Smooth muscle cell (in vitro differentiated cells): Measurements from ENCODE around the gene CD302. TPM values are rescaled to one million over a fixed set of nuclear protein-coding genes. Genes with fewer than 3 reads are reported as not detected.

Experiments used
- DNase-seq: peaks from one replicate; lab custom pipeline; 2025; ENCODE audit not compliant: unreplicated experiment; lab: John Stamatoyannopoulos, UW
- H2AFZ ChIP-seq: fragments of 200-600 bp; sonication (generic); 2 replicates; pipeline ENCODE4 v1.6.0; 2016; ENCODE audit warnings: antibody characterized with exemption, low read depth, mild to moderate bottlenecking
- H3F3A ChIP-seq: fragments of 200-600 bp; sonication (generic); 2 replicates; pipeline ENCODE4 v1.6.0; 2017; ENCODE audit warnings: antibody characterized with exemption, low read depth
- H3K27ac ChIP-seq: fragments of 200-600 bp; sonication (generic); 2 replicates; pipeline ENCODE4 v1.5.1; 2016; ENCODE audit warnings: low read depth, mild to moderate bottlenecking
- H3K27me3 ChIP-seq: fragments of 200-600 bp; sonication (generic); 2 replicates; pipeline ENCODE4 v1.6.1; 2016; ENCODE audit warnings: low read depth, mild to moderate bottlenecking
- H3K36me3 ChIP-seq: fragments of 200-600 bp; sonication (generic); 2 replicates; pipeline ENCODE4 v1.5.1; 2016; ENCODE audit warnings: low read depth
- H3K4me1 ChIP-seq: fragments of 200-600 bp; sonication (generic); 2 replicates; pipeline ENCODE4 v1.5.1; 2016; ENCODE audit warnings: low read depth
- H3K4me2 ChIP-seq: fragments of 200-600 bp; sonication (generic); 2 replicates; pipeline ENCODE4 v1.6.0; 2016; ENCODE audit warnings: mild to moderate bottlenecking
- H3K4me3 ChIP-seq: fragments of 200-600 bp; sonication (generic); 2 replicates; pipeline ENCODE4 v1.5.1; 2016; ENCODE audit warnings: mild to moderate bottlenecking
- H3K79me2 ChIP-seq: fragments of 200-600 bp; sonication (generic); 2 replicates; pipeline ENCODE4 v1.6.0; 2016; ENCODE audit warnings: low read depth, mild to moderate bottlenecking
- H3K9ac ChIP-seq: fragments of 200-600 bp; sonication (generic); 2 replicates; pipeline ENCODE4 v1.6.0; 2016; ENCODE audit warnings: low read depth
- H3K9me3 ChIP-seq: fragments of 200-600 bp; sonication (generic); replicated peaks from 2 replicates; pipeline ENCODE4 v1.5.1; 2016; ENCODE audit warnings: low read depth
- H4K20me1 ChIP-seq: fragments of 200-600 bp; sonication (generic); 2 replicates; pipeline ENCODE4 v1.6.0; 2016; ENCODE audit warnings: low read depth
- WGBS: methylation state at CpG from one replicate; pipeline ENCODE4 v1.1.7; 2016; ENCODE audit warnings: low lambda C conversion rate; 5-methylcytosine and 5-hydroxymethylcytosine counted together
- polyA plus RNA-seq: library from polyadenylated mRNA; unstranded; fragments of >200 nt; fragmentation: Nextera tagmentation; extraction: Ambion mirVana; gene quantifications from 2 replicates; pipeline ENCODE4 v1.2.1, GENCODE V29; 2016
- total RNA-seq: library from RNA; depleted of rRNA; stranded (reverse); fragments of >200 nt; gene quantifications from 2 replicates; pipeline ENCODE4 v1.2.3, GENCODE V29; 2014
- TF ChIP-seq, protein P1 (sequence below): fragments of 200-600 bp; sonication (generic); IDR thresholded peaks from 2 replicates; pipeline ENCODE4 v1.5.1; 2017; ENCODE audit warnings: borderline replicate concordance, mild to moderate bottlenecking, antibody characterized with exemption; ENCODE audit not compliant: insufficient read depth, poor library complexity, severe bottlenecking

CD302 gene
- total and polyA plus RNA-seq, 2 experiments from 2014 or later = 1.00 to 2.2 TPM

DNA sequence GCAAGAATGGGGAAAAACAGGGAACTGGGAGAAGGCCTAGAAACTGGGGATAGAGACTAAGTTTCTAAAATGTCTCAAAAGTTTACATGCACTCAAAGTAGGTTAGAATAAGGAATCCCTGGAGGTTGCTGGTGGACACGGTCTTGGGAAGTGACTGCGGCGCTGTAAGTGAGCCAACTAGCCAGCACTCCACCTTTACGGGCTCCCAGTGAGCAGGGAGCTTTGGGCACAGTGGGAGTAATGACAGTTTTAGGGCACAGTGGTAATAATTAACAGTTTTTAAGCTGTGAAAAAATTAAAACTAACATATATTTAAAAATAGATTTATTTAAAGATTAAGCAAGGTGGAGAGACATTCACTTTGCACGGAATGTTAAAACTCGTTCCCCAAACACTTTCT, 20.9 kb upstream of the CD302 start:
- Histone ChIP-seq H3K4me3 (no peak overlapping the region), H2AFZ (no peak overlapping the region), H3K4me2 (no peak overlapping the region), H3K27ac (no peak overlapping the region), H3K27me3 (peaks cover 27% of the 10 kb centered on the region), H3K9ac (no peak overlapping the region), H3K4me1 (no peaks in the 10 kb centered on the region), H3K79me2 (no peaks in the 10 kb centered on the region), H4K20me1 (no peaks in the 10 kb centered on the region), H3K36me3 (no peaks in the 10 kb centered on the region), H3K9me3 (no peaks in the 10 kb centered on the region), H3F3A (no peaks in the 10 kb centered on the region)
- TF ChIP-seq, protein P1, sequence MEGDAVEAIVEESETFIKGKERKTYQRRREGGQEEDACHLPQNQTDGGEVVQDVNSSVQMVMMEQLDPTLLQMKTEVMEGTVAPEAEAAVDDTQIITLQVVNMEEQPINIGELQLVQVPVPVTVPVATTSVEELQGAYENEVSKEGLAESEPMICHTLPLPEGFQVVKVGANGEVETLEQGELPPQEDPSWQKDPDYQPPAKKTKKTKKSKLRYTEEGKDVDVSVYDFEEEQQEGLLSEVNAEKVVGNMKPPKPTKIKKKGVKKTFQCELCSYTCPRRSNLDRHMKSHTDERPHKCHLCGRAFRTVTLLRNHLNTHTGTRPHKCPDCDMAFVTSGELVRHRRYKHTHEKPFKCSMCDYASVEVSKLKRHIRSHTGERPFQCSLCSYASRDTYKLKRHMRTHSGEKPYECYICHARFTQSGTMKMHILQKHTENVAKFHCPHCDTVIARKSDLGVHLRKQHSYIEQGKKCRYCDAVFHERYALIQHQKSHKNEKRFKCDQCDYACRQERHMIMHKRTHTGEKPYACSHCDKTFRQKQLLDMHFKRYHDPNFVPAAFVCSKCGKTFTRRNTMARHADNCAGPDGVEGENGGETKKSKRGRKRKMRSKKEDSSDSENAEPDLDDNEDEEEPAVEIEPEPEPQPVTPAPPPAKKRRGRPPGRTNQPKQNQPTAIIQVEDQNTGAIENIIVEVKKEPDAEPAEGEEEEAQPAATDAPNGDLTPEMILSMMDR = no peak
- 96% methylated on average over 6 of the region's 6 CpGs for WGBS
- DNase-seq = no peak

DNA sequence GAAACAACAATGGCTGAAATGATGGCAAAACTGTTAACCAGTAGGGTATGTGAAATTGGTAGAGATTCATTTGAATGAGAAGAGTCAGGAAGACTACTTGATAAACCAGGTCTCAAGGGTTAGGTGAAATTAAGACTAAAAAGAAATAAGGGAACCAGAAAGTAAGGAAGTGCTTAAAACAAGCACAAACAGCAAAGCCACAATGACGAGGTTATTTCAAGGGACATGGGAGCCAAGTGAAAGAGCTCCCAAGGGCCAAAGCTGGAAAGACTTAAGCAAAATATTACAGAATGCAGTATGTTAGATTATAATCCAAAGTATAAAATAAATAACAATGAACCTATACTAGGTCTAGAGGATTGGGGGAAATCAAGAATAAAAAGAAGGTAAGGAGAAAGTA, 19.3 kb upstream of the CD302 start:
- H3K4me1 ChIP-seq = no peaks in the 10 kb centered on the region
- TF ChIP-seq, protein P1 = no peak
- peaks cover 21% of the 10 kb centered on the region for H3K27me3 ChIP-seq
- H3K36me3 ChIP-seq = no peaks in the 10 kb centered on the region
- no peaks in the 10 kb centered on the region for H3K79me2 ChIP-seq
- no peak overlapping the region for H3K9ac ChIP-seq
- no peak for DNase-seq
- no peaks in the 10 kb centered on the region for H3K9me3 ChIP-seq
- 92% methylated on average over 1 of the region's 1 CpG for WGBS
- no peaks in the 10 kb centered on the region for H3F3A ChIP-seq
- no peak overlapping the region for H3K4me3 ChIP-seq
- H2AFZ ChIP-seq = no peak overlapping the region
- H3K27ac ChIP-seq = no peak overlapping the region
- H3K4me2 ChIP-seq = no peak overlapping the region
- H4K20me1 ChIP-seq = no peaks in the 10 kb centered on the region

DNA sequence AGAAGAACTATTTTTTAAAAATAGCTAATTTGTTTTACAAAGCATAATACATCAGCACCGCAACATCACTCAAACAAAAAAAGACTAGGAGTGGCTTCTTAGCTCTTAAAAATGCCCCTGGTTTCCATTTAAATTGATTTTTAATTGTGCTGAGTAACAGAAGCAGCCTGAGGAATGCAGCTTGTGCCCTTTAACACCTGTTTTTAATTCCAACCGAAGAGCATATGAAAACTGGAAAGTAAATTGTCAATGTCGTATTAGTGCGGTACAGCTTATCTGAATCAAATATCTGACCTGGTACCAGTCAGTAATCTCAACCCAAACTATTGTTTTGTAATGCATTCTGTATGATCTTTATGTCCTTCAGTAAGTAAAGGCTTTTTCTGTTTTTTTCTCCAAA, 13.2 kb upstream of the CD302 start:
- DNase-seq = no peak

DNA sequence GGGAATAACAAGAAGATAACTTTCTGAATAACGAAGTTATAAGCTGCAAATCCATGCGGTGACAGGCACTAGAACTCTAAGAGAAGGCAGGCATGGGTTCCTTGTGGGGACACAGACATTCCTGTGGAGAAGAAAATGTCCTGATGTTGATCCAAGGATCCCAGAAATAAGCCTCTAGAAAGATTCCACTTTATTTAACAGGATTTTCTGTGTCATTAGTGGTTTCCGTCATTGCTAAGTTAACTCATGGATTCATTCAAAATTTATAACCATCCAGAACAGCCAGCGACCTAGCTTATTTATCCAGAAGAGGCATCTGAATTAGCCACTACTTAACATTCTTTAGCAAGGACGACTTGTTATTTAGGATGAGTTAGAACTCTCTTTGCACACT, 10.0 kb upstream of the CD302 start:
- Histone ChIP-seq H3K4me3 (no peak overlapping the region), H3K27ac (no peak overlapping the region), H3K9me3 (no peaks in the 10 kb centered on the region), H3K9ac (no peak overlapping the region), H3K27me3 (peaks cover 37% of the 10 kb centered on the region), H3F3A (no peaks in the 10 kb centered on the region), H3K79me2 (no peaks in the 10 kb centered on the region), H3K4me1 (no peaks in the 10 kb centered on the region), H3K36me3 (no peaks in the 10 kb centered on the region), H3K4me2 (peak overlapping the region; percentile 17), H4K20me1 (no peaks in the 10 kb centered on the region), H2AFZ (no peak overlapping the region)
- 11% methylated on average over 5 of the region's 5 CpGs for WGBS
- TF ChIP-seq, protein P1 = no peak
- no peak for DNase-seq

More for the DNA sequence above, 13.2 kb upstream of the CD302 start:
- Histone ChIP-seq H3K4me2 (no peak overlapping the region), H3K79me2 (no peaks in the 10 kb centered on the region), H3K27ac (no peak overlapping the region), H3K9ac (no peak overlapping the region), H4K20me1 (no peaks in the 10 kb centered on the region), H3K9me3 (no peaks in the 10 kb centered on the region), H3K4me3 (no peak overlapping the region), H3K27me3 (peaks cover 7% of the 10 kb centered on the region), H3K36me3 (no peaks in the 10 kb centered on the region), H2AFZ (no peak overlapping the region), H3F3A (no peaks in the 10 kb centered on the region), H3K4me1 (no peaks in the 10 kb centered on the region)
- 80% methylated on average over 4 of the region's 4 CpGs for WGBS
- TF ChIP-seq, protein P1 = no peak
